ENCODE results near the gene ALKBH8. TPM values are rescaled to one million over a fixed set of nuclear protein-coding genes. Genes with fewer than 3 reads are reported as not detected.
"Not testable (repeated sequence)": the region's sequence is repeated elsewhere in the genome, so short reads cannot be mapped to it uniquely, and the experiment has no call there.

ALKBH8 gene
- total RNA-seq, 2 donors from 2014 or later = 2.6 to 3.6 TPM

DNA sequence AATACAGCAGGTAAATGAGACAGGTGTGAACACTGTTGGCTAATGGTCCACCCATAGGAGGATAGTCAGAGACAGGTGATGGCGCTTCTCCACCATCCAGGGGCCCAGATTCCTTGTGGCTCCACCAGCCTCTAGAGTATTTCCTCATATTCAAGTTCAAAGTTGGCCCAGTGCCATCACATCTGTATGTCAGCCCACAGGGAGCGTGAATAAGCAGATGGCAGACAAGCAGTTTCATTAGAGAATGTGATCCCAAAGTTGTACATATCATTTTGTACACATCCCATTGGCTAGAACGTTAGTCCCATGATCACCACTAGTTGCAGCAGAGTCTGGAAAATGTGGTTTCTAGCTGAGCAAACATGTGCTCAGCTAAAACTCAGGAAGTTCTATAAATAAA, 96.9 kb downstream of the ALKBH8 start:
- intact Hi-C loops (cut with DNase I) = no loop called here
- WGBS, 2 donors = 45 to 56% methylated on average over 3 of the region's 3 CpGs
- TF ChIP-seq, protein P1, sequence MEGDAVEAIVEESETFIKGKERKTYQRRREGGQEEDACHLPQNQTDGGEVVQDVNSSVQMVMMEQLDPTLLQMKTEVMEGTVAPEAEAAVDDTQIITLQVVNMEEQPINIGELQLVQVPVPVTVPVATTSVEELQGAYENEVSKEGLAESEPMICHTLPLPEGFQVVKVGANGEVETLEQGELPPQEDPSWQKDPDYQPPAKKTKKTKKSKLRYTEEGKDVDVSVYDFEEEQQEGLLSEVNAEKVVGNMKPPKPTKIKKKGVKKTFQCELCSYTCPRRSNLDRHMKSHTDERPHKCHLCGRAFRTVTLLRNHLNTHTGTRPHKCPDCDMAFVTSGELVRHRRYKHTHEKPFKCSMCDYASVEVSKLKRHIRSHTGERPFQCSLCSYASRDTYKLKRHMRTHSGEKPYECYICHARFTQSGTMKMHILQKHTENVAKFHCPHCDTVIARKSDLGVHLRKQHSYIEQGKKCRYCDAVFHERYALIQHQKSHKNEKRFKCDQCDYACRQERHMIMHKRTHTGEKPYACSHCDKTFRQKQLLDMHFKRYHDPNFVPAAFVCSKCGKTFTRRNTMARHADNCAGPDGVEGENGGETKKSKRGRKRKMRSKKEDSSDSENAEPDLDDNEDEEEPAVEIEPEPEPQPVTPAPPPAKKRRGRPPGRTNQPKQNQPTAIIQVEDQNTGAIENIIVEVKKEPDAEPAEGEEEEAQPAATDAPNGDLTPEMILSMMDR (IDR thresholded peaks at IDR 0.05) = no peak
- no peak for TF ChIP-seq POLR2A (IDR thresholded peaks at IDR 0.05)
- ATAC-seq = no peak
- Histone ChIP-seq H3K36me3 (replicated peaks in 1 of 2; ENCODE audit: insufficient read depth in 1 of 2, low read depth in 2 of 2) (no peaks in the 10 kb centered on the region), H3K4me1 (no peaks in the 10 kb centered on the region), H3K9me3 (no peaks in the 10 kb centered on the region), H3K27ac (no peak overlapping the region), H3K27me3 (peaks cover 0 to 4% of the 10 kb centered on the region in 2 donors), H3K4me3 (no peak overlapping the region)
- no peak for DNase-seq

DNA sequence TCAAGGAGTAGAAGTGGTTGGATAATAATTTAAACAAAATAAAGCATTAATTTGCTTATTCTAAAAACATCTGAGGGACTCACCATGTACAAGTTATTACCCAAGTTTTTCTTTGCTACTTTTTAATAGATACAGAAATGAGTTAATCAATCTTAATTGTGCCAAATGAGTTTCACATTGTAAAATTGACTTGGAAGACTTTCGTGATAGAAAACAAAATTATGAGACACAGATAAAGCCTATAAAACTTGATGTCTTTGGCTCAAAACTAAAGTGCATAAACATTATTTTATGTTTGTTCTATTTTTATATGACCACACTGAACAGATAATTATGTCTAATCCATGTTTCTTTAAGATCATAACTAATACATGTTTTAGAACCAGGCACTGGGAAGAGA, 97.8 kb downstream of the ALKBH8 start:
- Histone ChIP-seq H3K9me3 (no peaks in the 10 kb centered on the region), H3K36me3 (replicated peaks in 1 of 2; ENCODE audit: insufficient read depth in 1 of 2, low read depth in 2 of 2) (no peaks in the 10 kb centered on the region), H3K4me3 (no peak overlapping the region), H3K27me3 (peaks cover 0 to 4% of the 10 kb centered on the region in 2 donors), H3K4me1 (no peaks in the 10 kb centered on the region), H3K27ac (no peak overlapping the region)
- 34 to 43% methylated on average over 1 of the region's 1 CpG for WGBS, 2 donors
- TF ChIP-seq POLR2A (IDR thresholded peaks at IDR 0.05) = no peak
- TF ChIP-seq, protein P1 (IDR thresholded peaks at IDR 0.05) = no peak
- DNase-seq = no peak
- intact Hi-C loops (cut with DNase I) = no loop called here
- ATAC-seq = no peak

DNA sequence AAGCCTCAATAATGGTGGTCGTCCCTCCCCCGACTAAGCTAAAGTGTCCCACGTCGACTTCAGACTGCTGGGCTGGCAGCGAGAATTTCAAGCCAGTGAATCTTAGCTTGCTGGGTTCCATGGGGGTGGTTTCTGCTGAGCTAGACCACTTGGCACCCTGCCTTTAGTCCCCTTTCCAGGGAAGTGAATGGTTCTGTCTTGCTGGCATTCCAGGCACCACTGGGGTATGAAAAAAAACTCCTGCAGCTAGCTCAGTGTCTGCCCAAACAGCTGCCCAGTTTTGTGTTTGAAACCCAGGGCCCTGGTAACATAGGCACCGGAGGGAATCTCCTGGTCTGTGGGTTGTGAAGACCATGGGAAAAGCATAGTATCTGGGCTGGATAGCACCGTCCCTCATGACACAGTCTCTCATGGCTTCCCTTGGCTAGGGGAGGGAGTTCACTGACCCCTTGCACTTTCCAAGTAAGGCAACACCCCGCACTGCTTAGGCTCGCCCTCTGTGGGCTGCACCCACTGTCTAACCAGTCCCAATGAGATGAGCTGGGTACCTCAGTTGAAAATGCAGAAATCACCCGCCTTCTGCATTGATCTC, 99.2 kb downstream of the ALKBH8 start:
- intact Hi-C loops (cut with DNase I); DNase-seq; H3K4me1 ChIP-seq; H3K27ac ChIP-seq; H3K36me3 ChIP-seq (replicated peaks in 1 of 2; ENCODE audit: insufficient read depth in 1 of 2, low read depth in 2 of 2); H3K9me3 ChIP-seq; H3K4me3 ChIP-seq; H3K27me3 ChIP-seq; ATAC-seq: not testable (repeated sequence)
- WGBS, 2 donors = 54 to 67% methylated on average over 9 to 10 of the region's 10 CpGs

GRCh38 chr11:107457558-107458271, 107.8 kb downstream of the ALKBH8 start, which contains the start of gene CWF19L2:
Gene CWF19L2 (minus strand): TSS chr11:107457825. CDS start chr11:107457816, 9 bp downstream.
- peaks cover 0 to 5% of the 10 kb centered on the region in 2 donors for H3K36me3 ChIP-seq (replicated peaks in 1 of 2; ENCODE audit: insufficient read depth in 1 of 2, low read depth in 2 of 2)
- peak; percentile 89 to 94 (median 92) for DNase-seq
- peak; percentile 100 for ATAC-seq
- no peaks in the 10 kb centered on the region for H3K9me3 ChIP-seq
- peaks cover 11% of the 10 kb centered on the region for H3K4me1 ChIP-seq
- WGBS, 2 donors = 0 to 1% methylated on average over 30 of the region's 30 CpGs
- intact Hi-C loops (cut with DNase I) = no loop called here
- peak within 1 kb of the TSS; percentile 27 to 80 (median 63) for H3K27ac ChIP-seq
- peak within 1 kb of the TSS; percentile 29 to 67 for H3K4me3 ChIP-seq
- no peaks in the 10 kb centered on the region for H3K27me3 ChIP-seq
- TF ChIP-seq, protein P1 (IDR thresholded peaks at IDR 0.05) = peak in 2 of 7 experiments; percentile 5 to 27
- peak in 2 of 3 donors; percentile 65 to 74 for TF ChIP-seq POLR2A (IDR thresholded peaks at IDR 0.05)

DNA sequence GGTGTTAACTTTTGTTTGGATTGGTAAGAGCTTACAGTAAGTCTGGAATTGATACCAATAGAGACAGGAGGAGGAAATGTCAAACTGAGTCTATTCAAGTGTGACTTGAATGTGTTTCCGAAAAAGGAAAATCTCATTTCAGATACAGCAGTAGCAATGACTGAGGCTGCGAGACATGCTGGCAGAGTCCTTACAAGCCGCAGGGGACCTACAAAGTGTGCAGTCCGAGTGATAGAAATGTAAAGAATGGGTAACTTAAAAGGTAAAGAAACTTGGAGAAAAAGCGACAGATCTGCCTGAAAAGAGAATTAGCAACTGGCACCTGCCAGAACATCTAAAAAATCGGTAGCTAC, 108.4 kb downstream of the ALKBH8 start:
- peaks cover 0 to 5% of the 10 kb centered on the region in 2 donors for H3K36me3 ChIP-seq (replicated peaks in 1 of 2; ENCODE audit: insufficient read depth in 1 of 2, low read depth in 2 of 2)
- peaks cover 11% of the 10 kb centered on the region for H3K4me1 ChIP-seq
- no peaks in the 10 kb centered on the region for H3K9me3 ChIP-seq
- H3K27me3 ChIP-seq = no peaks in the 10 kb centered on the region
- ATAC-seq (no peak), DNase-seq (no peak)
- TF ChIP-seq, protein P1 (IDR thresholded peaks at IDR 0.05) = no peak
- no peak for TF ChIP-seq POLR2A (IDR thresholded peaks at IDR 0.05)
- intact Hi-C loops (cut with DNase I) = no loop called here
- WGBS, 2 donors = 1% methylated on average over 5 to 6 of the region's 6 CpGs
- H3K27ac ChIP-seq = peak overlapping the region in 3 of 4 donors; percentile 57 to 80 (median 69)
- peak overlapping the region; percentile 29 to 67 for H3K4me3 ChIP-seq
